ENCODE results near the gene LILRA2. TPM values are rescaled to one million over a fixed set of nuclear protein-coding genes. Genes with fewer than 3 reads are reported as not detected.

Gene LILRA2
- total RNA-seq, 1 experiment from 2014 or later: not detected

GRCh38 chr19:54607785-54608150, 34.2 kb downstream of the LILRA2 start:
- TF ChIP-seq CREM (CRISPR knock-in tag; IDR thresholded peaks at IDR 0.05) (no peak), JUN (CRISPR knock-in tag; IDR thresholded peaks at IDR 0.05) (no peak), ATF1 (CRISPR knock-in tag; IDR thresholded peaks at IDR 0.05) (no peak), AFF4 (CRISPR knock-in tag; IDR thresholded peaks at IDR 0.05; ENCODE audit: borderline replicate concordance) (no peak), JAZF1 (CRISPR knock-in tag; IDR thresholded peaks at IDR 0.05) (no peak), ZNF425 (CRISPR knock-in tag; conservative IDR thresholded peaks at IDR 0.05) (no peak), IRF2 (CRISPR knock-in tag; IDR thresholded peaks at IDR 0.05; ENCODE audit: borderline replicate concordance, low read depth) (no peak), NR2C2 (CRISPR knock-in tag; IDR thresholded peaks at IDR 0.05) (no peak), ZNF121 (CRISPR knock-in tag; IDR thresholded peaks at IDR 0.05) (no peak)
- TF ChIP-seq, protein P1, sequence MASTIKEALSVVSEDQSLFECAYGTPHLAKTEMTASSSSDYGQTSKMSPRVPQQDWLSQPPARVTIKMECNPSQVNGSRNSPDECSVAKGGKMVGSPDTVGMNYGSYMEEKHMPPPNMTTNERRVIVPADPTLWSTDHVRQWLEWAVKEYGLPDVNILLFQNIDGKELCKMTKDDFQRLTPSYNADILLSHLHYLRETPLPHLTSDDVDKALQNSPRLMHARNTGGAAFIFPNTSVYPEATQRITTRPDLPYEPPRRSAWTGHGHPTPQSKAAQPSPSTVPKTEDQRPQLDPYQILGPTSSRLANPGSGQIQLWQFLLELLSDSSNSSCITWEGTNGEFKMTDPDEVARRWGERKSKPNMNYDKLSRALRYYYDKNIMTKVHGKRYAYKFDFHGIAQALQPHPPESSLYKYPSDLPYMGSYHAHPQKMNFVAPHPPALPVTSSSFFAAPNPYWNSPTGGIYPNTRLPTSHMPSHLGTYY (CRISPR knock-in tag; IDR thresholded peaks at IDR 0.05): no peak
- TF ChIP-seq, protein P2, sequence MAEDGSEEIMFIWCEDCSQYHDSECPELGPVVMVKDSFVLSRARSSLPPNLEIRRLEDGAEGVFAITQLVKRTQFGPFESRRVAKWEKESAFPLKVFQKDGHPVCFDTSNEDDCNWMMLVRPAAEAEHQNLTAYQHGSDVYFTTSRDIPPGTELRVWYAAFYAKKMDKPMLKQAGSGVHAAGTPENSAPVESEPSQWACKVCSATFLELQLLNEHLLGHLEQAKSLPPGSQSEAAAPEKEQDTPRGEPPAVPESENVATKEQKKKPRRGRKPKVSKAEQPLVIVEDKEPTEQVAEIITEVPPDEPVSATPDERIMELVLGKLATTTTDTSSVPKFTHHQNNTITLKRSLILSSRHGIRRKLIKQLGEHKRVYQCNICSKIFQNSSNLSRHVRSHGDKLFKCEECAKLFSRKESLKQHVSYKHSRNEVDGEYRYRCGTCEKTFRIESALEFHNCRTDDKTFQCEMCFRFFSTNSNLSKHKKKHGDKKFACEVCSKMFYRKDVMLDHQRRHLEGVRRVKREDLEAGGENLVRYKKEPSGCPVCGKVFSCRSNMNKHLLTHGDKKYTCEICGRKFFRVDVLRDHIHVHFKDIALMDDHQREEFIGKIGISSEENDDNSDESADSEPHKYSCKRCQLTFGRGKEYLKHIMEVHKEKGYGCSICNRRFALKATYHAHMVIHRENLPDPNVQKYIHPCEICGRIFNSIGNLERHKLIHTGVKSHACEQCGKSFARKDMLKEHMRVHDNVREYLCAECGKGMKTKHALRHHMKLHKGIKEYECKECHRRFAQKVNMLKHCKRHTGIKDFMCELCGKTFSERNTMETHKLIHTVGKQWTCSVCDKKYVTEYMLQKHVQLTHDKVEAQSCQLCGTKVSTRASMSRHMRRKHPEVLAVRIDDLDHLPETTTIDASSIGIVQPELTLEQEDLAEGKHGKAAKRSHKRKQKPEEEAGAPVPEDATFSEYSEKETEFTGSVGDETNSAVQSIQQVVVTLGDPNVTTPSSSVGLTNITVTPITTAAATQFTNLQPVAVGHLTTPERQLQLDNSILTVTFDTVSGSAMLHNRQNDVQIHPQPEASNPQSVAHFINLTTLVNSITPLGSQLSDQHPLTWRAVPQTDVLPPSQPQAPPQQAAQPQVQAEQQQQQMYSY (CRISPR knock-in tag; IDR thresholded peaks at IDR 0.05): no peak
- H3K27me3 Mint-ChIP-seq (ENCODE audit: low read depth): peaks cover 6% of the 10 kb centered on the region
- ChIA-PET POLR2A (no interaction called here), CTCF (no interaction called here)
- no peak overlapping the region for H3K27ac Mint-ChIP-seq
- DNase-seq (ENCODE audit: low spot score) (no peak), ATAC-seq (no peak)
- peaks cover 58% of the 10 kb centered on the region for H3K36me3 Mint-ChIP-seq
- no peak overlapping the region for H3K4me3 Mint-ChIP-seq
- H3K4me1 Mint-ChIP-seq: no peaks in the 10 kb centered on the region
- peaks cover 92% of the 10 kb centered on the region for H3K9me3 Mint-ChIP-seq

DNA sequence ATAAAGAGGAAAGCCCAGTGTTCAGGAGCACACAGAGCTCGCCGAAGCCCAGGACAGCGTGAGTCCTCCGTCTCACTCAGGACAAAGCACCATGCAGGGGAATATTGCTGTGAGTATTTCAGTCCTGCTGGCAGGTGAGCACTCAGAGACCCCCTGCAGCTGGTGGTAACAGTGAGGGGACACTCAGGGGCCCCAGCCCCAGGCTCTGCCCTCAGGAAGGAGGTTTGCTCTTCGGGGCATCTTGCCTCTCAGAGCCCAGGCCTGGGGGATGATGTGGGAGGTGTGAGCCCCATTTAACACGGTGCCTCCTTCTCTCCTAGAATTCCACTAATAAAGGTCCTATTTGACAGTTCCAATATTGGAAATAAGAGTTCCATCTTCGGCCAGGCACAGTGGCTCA, 34.6 kb downstream of the LILRA2 start:
- Mint-ChIP-seq H3K27ac (no peak overlapping the region), H3K9me3 (peaks cover 91% of the 10 kb centered on the region), H3K4me1 (no peaks in the 10 kb centered on the region), H3K4me3 (no peak overlapping the region), H3K36me3 (peaks cover 60% of the 10 kb centered on the region), H3K27me3 (ENCODE audit: low read depth) (peaks cover 6% of the 10 kb centered on the region; the same call in 1 of the 2 replicates)
- no peak for ATAC-seq
- ChIA-PET POLR2A (no interaction called here), CTCF (no interaction called here)
- DNase-seq (ENCODE audit: low spot score): no peak
- TF ChIP-seq ZBTB21 (CRISPR knock-in tag; IDR thresholded peaks at IDR 0.05; ENCODE audit: borderline replicate concordance) (no peak), EMX1 (CRISPR knock-in tag; IDR thresholded peaks at IDR 0.05) (no peak), OVOL2 (CRISPR knock-in tag; IDR thresholded peaks at IDR 0.05; ENCODE audit: borderline replicate concordance) (no peak), MXD4 (CRISPR knock-in tag; IDR thresholded peaks at IDR 0.05; ENCODE audit: borderline replicate concordance) (no peak), MYBL2 (CRISPR knock-in tag; IDR thresholded peaks at IDR 0.05) (no peak), ZNF232 (CRISPR knock-in tag; IDR thresholded peaks at IDR 0.05) (no peak), TEAD1 (CRISPR knock-in tag; IDR thresholded peaks at IDR 0.05) (no peak), GABPB1 (CRISPR knock-in tag; IDR thresholded peaks at IDR 0.05) (no peak), SOX15 (CRISPR knock-in tag; IDR thresholded peaks at IDR 0.05) (no peak), FOXP1 (CRISPR knock-in tag; IDR thresholded peaks at IDR 0.05; ENCODE audit: borderline replicate concordance) (no peak), ZNF263 (CRISPR knock-in tag; IDR thresholded peaks at IDR 0.05; ENCODE audit: low read depth) (no peak)
- TF ChIP-seq, protein P1 (CRISPR knock-in tag; IDR thresholded peaks at IDR 0.05): no peak
- TF ChIP-seq, protein P3, sequence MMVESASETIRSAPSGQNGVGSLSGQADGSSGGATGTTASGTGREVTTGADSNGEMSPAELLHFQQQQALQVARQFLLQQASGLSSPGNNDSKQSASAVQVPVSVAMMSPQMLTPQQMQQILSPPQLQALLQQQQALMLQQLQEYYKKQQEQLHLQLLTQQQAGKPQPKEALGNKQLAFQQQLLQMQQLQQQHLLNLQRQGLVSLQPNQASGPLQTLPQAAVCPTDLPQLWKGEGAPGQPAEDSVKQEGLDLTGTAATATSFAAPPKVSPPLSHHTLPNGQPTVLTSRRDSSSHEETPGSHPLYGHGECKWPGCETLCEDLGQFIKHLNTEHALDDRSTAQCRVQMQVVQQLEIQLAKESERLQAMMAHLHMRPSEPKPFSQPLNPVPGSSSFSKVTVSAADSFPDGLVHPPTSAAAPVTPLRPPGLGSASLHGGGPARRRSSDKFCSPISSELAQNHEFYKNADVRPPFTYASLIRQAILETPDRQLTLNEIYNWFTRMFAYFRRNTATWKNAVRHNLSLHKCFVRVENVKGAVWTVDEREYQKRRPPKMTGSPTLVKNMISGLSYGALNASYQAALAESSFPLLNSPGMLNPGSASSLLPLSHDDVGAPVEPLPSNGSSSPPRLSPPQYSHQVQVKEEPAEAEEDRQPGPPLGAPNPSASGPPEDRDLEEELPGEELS (CRISPR knock-in tag; IDR thresholded peaks at IDR 0.05): no peak

All from WTC11 (cell line).